SK-N-SH (cell line): ENCODE data around the gene RPL37A. TPM values are rescaled to one million over a fixed set of nuclear protein-coding genes. Genes with fewer than 3 reads are reported as not detected.
A peak's percentile ranks its signal among the peaks of the same experiment; 100 is the strongest.

Experiments used
- CTCF ChIA-PET: fragments of 300-600, 350-600 bp; formaldehyde crosslinking; extraction: SDS; loops from one replicate; lab custom pipeline; 2021; lab: Yijun Ruan, JAX
- POLR2A ChIA-PET: fragments of 350-600 bp; sonication (Branson Sonifier 250); formaldehyde crosslinking; extraction: SDS; loops from one replicate; lab custom pipeline; 2020; ENCODE audit warnings: antibody characterized with exemption, inconsistent platforms; lab: Yijun Ruan, JAX
- DNase-seq: peaks from one replicate; pipeline ENCODE4 v3.0.0; 2012
- H2AFZ ChIP-seq: fragments of 200-600 bp; sonication (generic); 2 replicates; pipeline ENCODE4 v1.8.1; 2016; ENCODE audit warnings: antibody characterized with exemption, mild to moderate bottlenecking, low read depth
- H3F3A ChIP-seq: fragments of 200-600 bp; sonication (generic); replicated peaks from 2 replicates; pipeline ENCODE3; 2016; ENCODE audit warnings: antibody characterized with exemption, mild to moderate bottlenecking; ENCODE audit not compliant: insufficient read depth
- H3K27ac ChIP-seq, 2 experiments: fragments of 200-500 bp in 1 of 2; fragments of 200-600 bp in 1 of 2; sonication (Bioruptor generic) in 1 of 2; sonication (generic), shearing (Covaris generic) in 1 of 2; 2 replicates each; pipeline versions ENCODE4 v1.5.1 to v1.6.1; 2014 to 2016; ENCODE audit warnings: low read depth in 2 of 2, inconsistent platforms in 1 of 2, low read length in 1 of 2, mild to moderate bottlenecking in 1 of 2, mixed read lengths in 1 of 2
- H3K27me3 ChIP-seq: fragments of 200-600 bp; sonication (generic), shearing (Covaris generic); 2 replicates; pipeline ENCODE4 v1.6.1; 2016; ENCODE audit warnings: mixed run types; ENCODE audit not compliant: insufficient read depth
- H3K36me3 ChIP-seq, 2 experiments: fragments of 200-500 bp in 1 of 2; fragments of 200-600 bp in 1 of 2; sonication (Bioruptor generic) in 1 of 2; sonication (generic) in 1 of 2; replicated peaks in 1 of 2; 2 replicates each; pipeline versions ENCODE3 to v1.5.1; 2014 to 2016; ENCODE audit warnings: low read length in 1 of 2, mild to moderate bottlenecking in 1 of 2; ENCODE audit not compliant: insufficient read depth in 2 of 2, control insufficient read depth in 1 of 2
- H3K4me1 ChIP-seq, 2 experiments: fragments of 200-500 bp in 1 of 2; fragments of 200-600 bp in 1 of 2; sonication (Bioruptor generic) in 1 of 2; sonication (generic), shearing (Covaris generic) in 1 of 2; 2 replicates each; pipeline versions ENCODE4 v1.5.1 to v1.6.1; 2014 to 2016; ENCODE audit warnings: low read depth in 1 of 2, low read length in 1 of 2, mixed run types in 1 of 2; ENCODE audit not compliant: insufficient read depth in 2 of 2, control insufficient read depth in 1 of 2
- H3K4me2 ChIP-seq: fragments of 200-600 bp; sonication (generic), shearing (Covaris generic); 2 replicates; pipeline ENCODE4 v1.6.1; 2017; ENCODE audit warnings: mixed run types
- H3K4me3 ChIP-seq, 2 experiments: fragments of 200-500 bp in 1 of 2; fragments of 200-600 bp in 1 of 2; sonication (Bioruptor generic) in 1 of 2; sonication (generic), shearing (Covaris generic) in 1 of 2; 2 replicates each; pipeline versions ENCODE4 v1.5.1 to v1.8.1; 2014 to 2016; ENCODE audit warnings: low read depth in 2 of 2, inconsistent platforms in 1 of 2, low read length in 1 of 2, mild to moderate bottlenecking in 1 of 2, mixed read lengths in 1 of 2, moderate library complexity in 1 of 2
- H3K79me2 ChIP-seq: fragments of 200-600 bp; sonication (generic); 2 replicates; pipeline ENCODE4 v1.8.1; 2017; ENCODE audit warnings: mild to moderate bottlenecking; ENCODE audit not compliant: insufficient read depth
- H3K9ac ChIP-seq: fragments of 200-600 bp; sonication (generic); 2 replicates; pipeline ENCODE4 v1.6.1; 2017; ENCODE audit warnings: mixed run types
- H3K9me2 ChIP-seq: fragments of 200-600 bp; sonication (generic); 2 replicates; pipeline ENCODE4 v1.6.1; 2017; ENCODE audit warnings: mixed run types
- H3K9me3 ChIP-seq: fragments of 200-600 bp; sonication (generic); 2 replicates; pipeline ENCODE4 v1.6.1; 2017; ENCODE audit warnings: mixed run types, mild to moderate bottlenecking, moderate library complexity
- H4K20me1 ChIP-seq: fragments of 200-600 bp; sonication (generic); 2 replicates; pipeline ENCODE4 v1.6.1; 2017; ENCODE audit warnings: mild to moderate bottlenecking, mixed run types; ENCODE audit not compliant: insufficient read depth
- EP300 ChIP-seq, 2 experiments: IDR thresholded peaks; 2 replicates each; pipeline versions ENCODE4 v1.4.0 to v1.6.1; 2012; ENCODE audit warnings: borderline replicate concordance in 1 of 2, low read depth in 1 of 2, low read length in 1 of 2
- FOSL2 ChIP-seq: IDR thresholded peaks from 2 replicates; pipeline ENCODE4 v1.4.0; 2012; ENCODE audit warnings: low read depth, mild to moderate bottlenecking, moderate library complexity, borderline replicate concordance
- FOXJ3 ChIP-seq: sonication (generic); formaldehyde crosslinking; IDR thresholded peaks from 2 replicates; pipeline ENCODE4 v1.5.1; 2020; ENCODE audit warnings: mild to moderate bottlenecking, missing genetic modification reagents
- FOXM1 ChIP-seq: IDR thresholded peaks from 2 replicates; pipeline ENCODE4 v1.4.0; 2012; ENCODE audit warnings: low read depth, mild to moderate bottlenecking
- GABPA ChIP-seq: IDR thresholded peaks from 2 replicates; pipeline ENCODE4 v1.4.0; 2012; ENCODE audit warnings: low read depth, mild to moderate bottlenecking
- JUND ChIP-seq: IDR thresholded peaks from 2 replicates; pipeline ENCODE4 v1.4.0; 2012
- MAX ChIP-seq: IDR thresholded peaks from 2 replicates; pipeline ENCODE4 v1.4.0; 2012; ENCODE audit warnings: low read depth
- MXI1 ChIP-seq: IDR thresholded peaks from 2 replicates; pipeline ENCODE4 v1.6.1; 2012; ENCODE audit warnings: mild to moderate bottlenecking, low read depth, low read length, improper control_type of control experiment
- PBX3 ChIP-seq: IDR thresholded peaks from 2 replicates; pipeline ENCODE4; 2012
- POLR2AphosphoS5 ChIP-seq: IDR thresholded peaks from 2 replicates; pipeline ENCODE4 v1.6.1; 2012; ENCODE audit warnings: low read depth, low read length
- RCOR1 ChIP-seq: fragments of 150-350 bp; IDR thresholded peaks from 2 replicates; pipeline ENCODE4 v1.6.1; 2017; ENCODE audit warnings: antibody characterized with exemption, low read length
- RXRA ChIP-seq: IDR thresholded peaks from 2 replicates; pipeline ENCODE4 v1.4.0; 2012; ENCODE audit warnings: low read depth, mild to moderate bottlenecking, borderline replicate concordance
- SMC3 ChIP-seq: IDR thresholded peaks from 2 replicates; pipeline ENCODE4 v1.6.1; 2012; ENCODE audit warnings: low read depth, low read length, improper control_type of control experiment
- TEAD4 ChIP-seq: IDR thresholded peaks from 2 replicates; pipeline ENCODE4 v1.4.0; 2012; ENCODE audit warnings: mild to moderate bottlenecking, borderline replicate concordance; ENCODE audit not compliant: insufficient read depth
- WGBS: methylation state at CpG from one replicate; pipeline ENCODE4 v1.1.6; 2017; ENCODE audit warnings: low lambda C conversion rate; 5-methylcytosine and 5-hydroxymethylcytosine counted together
- polyA plus RNA-seq, 3 experiments: library from polyadenylated mRNA; depleted of rRNA; stranded (reverse); fragments of >200 nt; gene quantifications; 2 replicates each; pipeline ENCODE4 v1.2.3, GENCODE V29; 2012
- TF ChIP-seq, protein P1 (sequence below): fragments of 150-350 bp; IDR thresholded peaks from 2 replicates; pipeline ENCODE4 v1.6.1; 2016; ENCODE audit warnings: mild to moderate bottlenecking, low read depth, low read length
- TF ChIP-seq, protein P2 (sequence below): fragments of 200-600 bp; sonication (generic); IDR thresholded peaks from 2 replicates; pipeline ENCODE4 v1.6.1; 2017; ENCODE audit warnings: antibody characterized with exemption, mild to moderate bottlenecking, moderate library complexity

The RPL37A gene
- polyA plus RNA-seq, 1 of the 3 experiments (the other 2 are of a cell fraction), result 2,018 TPM

DNA sequence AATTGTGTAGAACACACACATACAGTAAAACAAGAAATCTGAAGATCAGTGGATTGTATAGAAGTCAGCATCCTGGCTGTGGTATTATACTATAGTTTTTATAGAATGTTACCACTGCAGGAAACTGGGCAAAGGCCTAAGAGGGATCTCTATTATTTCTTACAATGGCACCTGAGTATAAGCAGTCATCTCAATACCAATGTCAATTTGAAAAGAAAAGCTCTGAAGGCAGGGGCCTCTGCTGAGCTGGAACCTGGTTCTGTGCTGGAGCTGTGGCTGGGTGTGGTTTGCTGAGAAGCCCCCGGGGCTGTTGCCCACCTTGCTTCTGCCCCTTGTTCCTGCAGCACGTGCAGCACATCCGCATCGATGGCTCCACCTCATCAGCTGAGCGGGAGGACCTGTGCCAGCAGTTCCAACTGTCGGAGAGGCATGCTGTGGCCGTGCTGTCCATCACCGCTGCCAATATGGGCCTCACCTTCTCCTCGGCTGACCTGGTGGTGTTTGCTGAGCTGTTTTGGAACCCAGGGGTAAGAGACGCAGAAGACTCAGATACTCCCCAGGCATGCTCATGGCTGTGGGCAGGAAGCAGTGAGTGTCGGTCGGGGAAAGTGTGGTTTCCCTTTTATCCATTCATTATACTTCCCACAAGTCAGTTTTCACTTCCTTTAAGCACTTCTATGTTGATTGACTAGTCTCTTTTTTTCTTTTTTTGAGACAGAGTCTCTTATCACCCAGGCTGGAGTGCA lies 23.5 kb upstream of the RPL37A start:
- Histone ChIP-seq H3K79me2 (no peaks in the 10 kb centered on the region), H3K9me2 (no peaks in the 10 kb centered on the region), H3K4me1 (peaks cover 6 to 24% of the 10 kb centered on the region in 2 experiments; a peak in 3 of 4 replicates), H3K9ac (no peak overlapping the region), H3K4me2 (no peak overlapping the region), H3K4me3 (no peak overlapping the region), H3K27me3 (no peaks in the 10 kb centered on the region), H3F3A (peaks cover 29% of the 10 kb centered on the region)
- no peak for DNase-seq
- 95% methylated on average over 12 of the region's 12 CpGs for WGBS
- POLR2A ChIA-PET, result interaction anchor here (1.1 kb wide), 1 partner anchor 11 kb away, joined by 3 read pairs; no protein-coding TSS in a partner anchor
- TF ChIP-seq MXI1 (no peak), RCOR1 (no peak), RXRA (no peak), TEAD4 (no peak), GABPA (no peak), POLR2AphosphoS5 (no peak), SMC3 (no peak)
- TF ChIP-seq, all 33 proteins: peak for 0
- no peak overlapping the region for H3K27ac ChIP-seq
- no peaks in the 10 kb centered on the region for H3K9me3 ChIP-seq
- H4K20me1 ChIP-seq, result no peaks in the 10 kb centered on the region
- CTCF ChIA-PET, result no interaction called here
- no peak overlapping the region for H2AFZ ChIP-seq
- peaks cover 10 to 39% of the 10 kb centered on the region in 2 experiments for H3K36me3 ChIP-seq

GRCh38 chr2:216475767-216476166 lies 22.9 kb upstream of the RPL37A start:
- no peaks in the 10 kb centered on the region for H3K9me3 ChIP-seq
- 93% methylated on average over 5 of the region's 6 CpGs for WGBS
- H3F3A ChIP-seq, result peaks cover 28% of the 10 kb centered on the region
- H3K36me3 ChIP-seq, result peaks cover 10 to 46% of the 10 kb centered on the region in 2 experiments
- peaks cover 6 to 24% of the 10 kb centered on the region in 2 experiments; a peak in 3 of 4 replicates for H3K4me1 ChIP-seq
- H2AFZ ChIP-seq, result no peak overlapping the region
- H4K20me1 ChIP-seq, result no peaks in the 10 kb centered on the region
- ChIA-PET CTCF (no interaction called here), POLR2A (interaction anchor here (1.1 kb wide), 1 partner anchor 10 kb away, joined by 3 read pairs; no protein-coding TSS in a partner anchor)
- no peak overlapping the region for H3K27ac ChIP-seq
- no peaks in the 10 kb centered on the region for H3K79me2 ChIP-seq
- no peak overlapping the region for H3K4me2 ChIP-seq
- no peaks in the 10 kb centered on the region for H3K9me2 ChIP-seq
- TF ChIP-seq JUND (no peak), MAX (no peak)
- TF ChIP-seq, all 33 proteins: peak for 0
- Histone ChIP-seq H3K9ac (no peak overlapping the region), H3K27me3 (no peaks in the 10 kb centered on the region), H3K4me3 (no peak overlapping the region)
- DNase-seq, result no peak

GRCh38 chr2:216477283-216478035 lies 21.2 kb upstream of the RPL37A start:
- no peak overlapping the region for H2AFZ ChIP-seq
- H3K4me1 ChIP-seq, result peaks cover 6 to 24% of the 10 kb centered on the region in 2 experiments; a peak in 3 of 4 replicates
- H3K9me2 ChIP-seq, result no peaks in the 10 kb centered on the region
- H3K79me2 ChIP-seq, result no peaks in the 10 kb centered on the region
- CTCF ChIA-PET, result no interaction called here
- H4K20me1 ChIP-seq, result no peaks in the 10 kb centered on the region
- WGBS, result 89% methylated on average over 2 of the region's 2 CpGs
- no peak overlapping the region for H3K4me3 ChIP-seq
- DNase-seq, result no peak
- H3K27ac ChIP-seq, result peak overlapping the region in 1 of 2 experiments; percentile 73; a peak in 3 of 4 replicates
- POLR2A ChIA-PET, result interaction anchor here (1.1 kb wide), 1 partner anchor 21 kb away, joined by 3 read pairs; the partner anchor contains the start of gene RPL37A
- H3K9me3 ChIP-seq, result no peaks in the 10 kb centered on the region
- peaks cover 24% of the 10 kb centered on the region for H3F3A ChIP-seq
- H3K36me3 ChIP-seq, result peaks cover 7 to 35% of the 10 kb centered on the region in 2 experiments
- H3K9ac ChIP-seq, result peak overlapping the region; percentile 32; the same call in 1 of the 2 replicates
- no peaks in the 10 kb centered on the region for H3K27me3 ChIP-seq
- peak overlapping the region; percentile 39; the same call in 1 of the 2 replicates for H3K4me2 ChIP-seq
- no peak for TF ChIP-seq FOSL2
- TF ChIP-seq, protein P1, sequence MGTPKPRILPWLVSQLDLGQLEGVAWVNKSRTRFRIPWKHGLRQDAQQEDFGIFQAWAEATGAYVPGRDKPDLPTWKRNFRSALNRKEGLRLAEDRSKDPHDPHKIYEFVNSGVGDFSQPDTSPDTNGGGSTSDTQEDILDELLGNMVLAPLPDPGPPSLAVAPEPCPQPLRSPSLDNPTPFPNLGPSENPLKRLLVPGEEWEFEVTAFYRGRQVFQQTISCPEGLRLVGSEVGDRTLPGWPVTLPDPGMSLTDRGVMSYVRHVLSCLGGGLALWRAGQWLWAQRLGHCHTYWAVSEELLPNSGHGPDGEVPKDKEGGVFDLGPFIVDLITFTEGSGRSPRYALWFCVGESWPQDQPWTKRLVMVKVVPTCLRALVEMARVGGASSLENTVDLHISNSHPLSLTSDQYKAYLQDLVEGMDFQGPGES, result no peak
- TF ChIP-seq FOXM1, result no peak
- TF ChIP-seq, protein P2, sequence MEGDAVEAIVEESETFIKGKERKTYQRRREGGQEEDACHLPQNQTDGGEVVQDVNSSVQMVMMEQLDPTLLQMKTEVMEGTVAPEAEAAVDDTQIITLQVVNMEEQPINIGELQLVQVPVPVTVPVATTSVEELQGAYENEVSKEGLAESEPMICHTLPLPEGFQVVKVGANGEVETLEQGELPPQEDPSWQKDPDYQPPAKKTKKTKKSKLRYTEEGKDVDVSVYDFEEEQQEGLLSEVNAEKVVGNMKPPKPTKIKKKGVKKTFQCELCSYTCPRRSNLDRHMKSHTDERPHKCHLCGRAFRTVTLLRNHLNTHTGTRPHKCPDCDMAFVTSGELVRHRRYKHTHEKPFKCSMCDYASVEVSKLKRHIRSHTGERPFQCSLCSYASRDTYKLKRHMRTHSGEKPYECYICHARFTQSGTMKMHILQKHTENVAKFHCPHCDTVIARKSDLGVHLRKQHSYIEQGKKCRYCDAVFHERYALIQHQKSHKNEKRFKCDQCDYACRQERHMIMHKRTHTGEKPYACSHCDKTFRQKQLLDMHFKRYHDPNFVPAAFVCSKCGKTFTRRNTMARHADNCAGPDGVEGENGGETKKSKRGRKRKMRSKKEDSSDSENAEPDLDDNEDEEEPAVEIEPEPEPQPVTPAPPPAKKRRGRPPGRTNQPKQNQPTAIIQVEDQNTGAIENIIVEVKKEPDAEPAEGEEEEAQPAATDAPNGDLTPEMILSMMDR, result no peak
- no peak for TF ChIP-seq RCOR1
- TF ChIP-seq EP300 (IDR thresholded peaks at IDR 0.05; ENCODE audit: borderline replicate concordance in 1 of 2, low read depth in 1 of 2, low read length in 1 of 2), result no peak
- TF ChIP-seq FOXJ3 (CRISPR knock-in tag), result no peak
- no peak for TF ChIP-seq PBX3
